Gastrocnemius medialis (tissue), 4 donors: ENCODE results near the gene PLEKHO1. TPM values are rescaled to one million over a fixed set of nuclear protein-coding genes. Genes with fewer than 3 reads are reported as not detected.

Source experiments
- ATAC-seq, 2 donors: fragments of 150-250 bp; one replicate each; pipeline ENCODE4 v1.9.1; 2016
- DNase-seq, 2 donors: peaks; one replicate each; pipeline ENCODE4 v3.0.0-alpha.2; 2019
- H3K27ac ChIP-seq, 4 donors: fragments of 200-600 bp; sonication (generic); 1 replicate in 1 of 4; 2 replicates in 3 of 4; pipeline ENCODE4 v1.5.1; 2016 to 2018; ENCODE audit warnings: mild to moderate bottlenecking in 2 of 4, moderate library complexity in 1 of 4
- H3K27me3 ChIP-seq, 3 donors: fragments of 200-600 bp; sonication (generic) in 2 of 3; 1 replicate in 1 of 3; 2 replicates in 2 of 3; pipeline versions ENCODE4 v1.5.1 to v1.6.0; 2016 to 2019; ENCODE audit warnings: mild to moderate bottlenecking in 1 of 3, moderate library complexity in 1 of 3
- H3K36me3 ChIP-seq, 2 donors: fragments of 200-600 bp; sonication (generic) in 1 of 2; one replicate each; pipeline ENCODE4 v1.5.1; 2017 to 2018
- H3K4me1 ChIP-seq, 2 donors: fragments of 200-600 bp; sonication (generic) in 1 of 2; one replicate each; pipeline ENCODE4 v1.5.1; 2016 to 2017; ENCODE audit warnings: mild to moderate bottlenecking in 2 of 2
- H3K4me3 ChIP-seq, 4 donors: fragments of 200-600 bp; sonication (generic) in 3 of 4; 1 replicate in 1 of 4; 2 replicates in 3 of 4; pipeline ENCODE4 v1.5.1; 2016 to 2019; ENCODE audit warnings: mild to moderate bottlenecking in 2 of 4
- H3K9me3 ChIP-seq, 3 donors: fragments of 200-600 bp; sonication (generic) in 2 of 3; 1 replicate in 1 of 3; 2 replicates in 2 of 3; pipeline ENCODE4 v1.5.1; 2016 to 2019
- POLR2A ChIP-seq, 2 donors: fragments of 450-650 bp; IDR thresholded peaks; one replicate each; pipeline ENCODE4 v1.6.1; 2017; ENCODE audit warnings: antibody characterized with exemption in 2 of 2, mild to moderate bottlenecking in 2 of 2, moderate library complexity in 2 of 2
- in situ Hi-C, 4 donors: fragments of 200-750 bp; cut with MboI; loops; one replicate each; pipeline versions ENCODE4 v1.15.0 to v1.8.0; 2017; ENCODE audit warnings: low sequenced_read_pairs in 4 of 4
- intact Hi-C: fragments of 100-400 bp; cut with DNase I; formaldehyde crosslinking; loops from one replicate; pipeline ENCODE4 v1.15.1; 2023; ENCODE audit warnings: low total_unique reads
- total RNA-seq, 4 donors: library from RNA; depleted of rRNA; stranded (reverse); fragments of >200 nt; gene quantifications; one replicate each; pipeline versions ENCODE4 v1.1.0 to v1.2.3, GENCODE V29; 2016
- TF ChIP-seq, protein P1 (sequence below), 5 experiments: fragments of 450-650 bp in 3 of 5; fragments of 200-600 bp in 2 of 5; sonication (generic) in 2 of 5; IDR thresholded peaks in 4 of 5; conservative IDR thresholded peaks in 1 of 5; 1 replicate in 4 of 5; 2 replicates in 1 of 5; pipeline ENCODE4 v1.5.1; 2016 to 2019; ENCODE audit warnings: antibody characterized with exemption in 5 of 5, mild to moderate bottlenecking in 3 of 5, moderate library complexity in 3 of 5

Gene PLEKHO1
- total RNA-seq, 4 donors from 2014 or later, result 24.3 to 57.7 (median 40.4) TPM

DNA sequence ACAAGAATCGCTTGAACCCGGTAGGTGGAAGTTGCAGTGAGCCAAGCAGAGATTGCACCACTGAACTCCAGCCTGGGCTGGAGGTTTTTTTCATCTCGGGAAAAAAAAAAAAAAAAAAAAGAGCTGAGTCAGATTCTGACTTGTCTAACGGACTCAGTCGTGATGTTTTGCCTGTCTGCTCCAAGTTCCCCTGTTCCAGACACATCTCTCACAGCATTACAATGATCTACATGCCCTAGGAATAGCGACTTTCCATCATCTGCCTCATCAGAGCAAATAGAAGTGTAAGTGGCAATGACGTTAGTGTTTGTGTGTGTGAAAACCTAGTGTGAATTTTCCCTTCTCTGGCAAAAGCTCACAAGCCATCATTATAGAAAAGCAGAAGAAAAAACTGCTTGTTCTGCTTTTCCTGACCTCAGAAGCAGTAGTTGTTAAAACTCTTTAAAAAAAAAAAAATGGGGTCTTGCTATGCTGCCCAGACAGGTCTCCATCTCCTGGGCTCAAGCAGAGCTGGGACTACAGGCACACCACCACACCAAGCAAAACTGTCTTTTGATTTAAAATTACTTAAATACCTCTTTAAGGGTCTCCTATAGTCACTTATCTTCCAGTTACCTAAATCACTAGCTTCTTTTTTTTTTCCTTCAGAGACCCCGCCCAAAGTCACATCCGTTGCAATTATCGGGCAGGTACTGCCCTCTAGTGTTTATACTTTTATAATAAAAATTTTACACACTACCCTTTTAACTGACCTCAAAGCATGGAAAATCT, 37.3 kb downstream of the PLEKHO1 start:
- in situ Hi-C loops, result loop anchor here in 2 of 4 donors (10.0 to 25.0 kb wide), 2 partner anchors 222 to 225 kb away; no protein-coding TSS in a partner anchor
- Histone ChIP-seq H3K27ac (no peak overlapping the region), H3K36me3 (no peaks in the 10 kb centered on the region), H3K27me3 (no peaks in the 10 kb centered on the region), H3K4me1 (peaks cover 2% of the 10 kb centered on the region in 2 donors), H3K4me3 (no peak overlapping the region), H3K9me3 (no peaks in the 10 kb centered on the region)
- intact Hi-C loops, result no loop called here
- ATAC-seq (peak; percentile 66 to 73), DNase-seq (no peak)
- TF ChIP-seq, protein P1, sequence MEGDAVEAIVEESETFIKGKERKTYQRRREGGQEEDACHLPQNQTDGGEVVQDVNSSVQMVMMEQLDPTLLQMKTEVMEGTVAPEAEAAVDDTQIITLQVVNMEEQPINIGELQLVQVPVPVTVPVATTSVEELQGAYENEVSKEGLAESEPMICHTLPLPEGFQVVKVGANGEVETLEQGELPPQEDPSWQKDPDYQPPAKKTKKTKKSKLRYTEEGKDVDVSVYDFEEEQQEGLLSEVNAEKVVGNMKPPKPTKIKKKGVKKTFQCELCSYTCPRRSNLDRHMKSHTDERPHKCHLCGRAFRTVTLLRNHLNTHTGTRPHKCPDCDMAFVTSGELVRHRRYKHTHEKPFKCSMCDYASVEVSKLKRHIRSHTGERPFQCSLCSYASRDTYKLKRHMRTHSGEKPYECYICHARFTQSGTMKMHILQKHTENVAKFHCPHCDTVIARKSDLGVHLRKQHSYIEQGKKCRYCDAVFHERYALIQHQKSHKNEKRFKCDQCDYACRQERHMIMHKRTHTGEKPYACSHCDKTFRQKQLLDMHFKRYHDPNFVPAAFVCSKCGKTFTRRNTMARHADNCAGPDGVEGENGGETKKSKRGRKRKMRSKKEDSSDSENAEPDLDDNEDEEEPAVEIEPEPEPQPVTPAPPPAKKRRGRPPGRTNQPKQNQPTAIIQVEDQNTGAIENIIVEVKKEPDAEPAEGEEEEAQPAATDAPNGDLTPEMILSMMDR (IDR thresholded peaks at IDR 0.05 in 4 of 5, conservative IDR thresholded peaks at IDR 0.05 in 1 of 5), result peak; percentile 26 to 53 (median 31)
- TF ChIP-seq POLR2A (IDR thresholded peaks at IDR 0.05), result no peak

DNA sequence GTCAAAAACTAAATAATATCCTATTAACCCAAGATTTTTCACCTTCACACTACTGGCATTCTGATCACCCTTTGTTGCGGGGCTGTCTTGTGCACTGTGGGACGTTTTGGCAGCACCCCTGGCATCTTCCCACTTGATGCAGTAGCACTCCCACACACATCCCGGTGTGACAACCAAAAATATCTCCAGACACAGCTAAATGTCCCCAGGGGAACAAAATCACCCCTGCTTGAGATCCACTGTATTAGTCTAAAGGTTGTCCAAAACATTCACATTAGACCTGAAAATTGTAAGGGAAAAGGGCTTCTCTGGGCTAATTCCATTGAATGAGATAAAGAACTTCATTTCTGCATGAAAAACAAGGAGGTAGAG, 37.8 kb downstream of the PLEKHO1 start:
- TF ChIP-seq, protein P1 (IDR thresholded peaks at IDR 0.05 in 4 of 5, conservative IDR thresholded peaks at IDR 0.05 in 1 of 5), result peak in 1 of 5 experiments; percentile 17
- no peak for TF ChIP-seq POLR2A (IDR thresholded peaks at IDR 0.05)
- no peak overlapping the region for H3K4me3 ChIP-seq
- in situ Hi-C loops, result loop anchor here in 2 of 4 donors (10.0 to 25.0 kb wide), 2 partner anchors 223 to 225 kb away; no protein-coding TSS in a partner anchor
- no peak for ATAC-seq
- intact Hi-C loops, result no loop called here
- no peak for DNase-seq
- no peaks in the 10 kb centered on the region for H3K9me3 ChIP-seq
- H3K4me1 ChIP-seq, result peaks cover 5 to 6% of the 10 kb centered on the region in 2 donors
- H3K36me3 ChIP-seq, result no peaks in the 10 kb centered on the region
- H3K27ac ChIP-seq, result no peak overlapping the region
- no peaks in the 10 kb centered on the region for H3K27me3 ChIP-seq

DNA sequence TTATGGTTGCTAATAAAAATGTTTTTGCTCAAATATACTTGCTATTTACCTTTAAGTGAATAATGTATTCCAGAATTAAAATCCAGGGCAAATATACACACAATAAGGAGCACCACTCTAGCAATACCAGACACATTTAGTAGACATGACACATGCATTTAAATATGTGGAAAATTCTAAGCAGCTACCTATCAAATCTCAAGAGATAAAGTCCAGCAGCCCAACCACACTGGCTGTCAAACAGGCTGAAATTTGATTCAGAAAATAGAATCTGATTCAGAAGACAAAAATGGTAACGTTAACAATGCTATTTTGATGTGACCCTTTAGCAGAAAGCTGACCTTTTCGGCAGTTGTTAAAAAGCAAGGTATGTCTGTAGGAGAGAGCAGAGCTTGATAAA, 42.3 kb downstream of the PLEKHO1 start:
- H3K36me3 ChIP-seq, result no peaks in the 10 kb centered on the region
- intact Hi-C loops (no loop called here), in situ Hi-C loops (loop anchor here in 1 of 4 donors (25.0 kb wide), 1 partner anchor 230 kb away; no protein-coding TSS in a partner anchor)
- DNase-seq (no peak), ATAC-seq (peak in 1 of 2 donors; percentile 39)
- no peak overlapping the region for H3K27ac ChIP-seq
- no peak for TF ChIP-seq POLR2A (IDR thresholded peaks at IDR 0.05)
- TF ChIP-seq, protein P1 (IDR thresholded peaks at IDR 0.05 in 4 of 5, conservative IDR thresholded peaks at IDR 0.05 in 1 of 5), result no peak
- no peaks in the 10 kb centered on the region for H3K27me3 ChIP-seq
- H3K9me3 ChIP-seq, result no peaks in the 10 kb centered on the region
- H3K4me3 ChIP-seq, result no peak overlapping the region
- H3K4me1 ChIP-seq, result peaks cover 5 to 6% of the 10 kb centered on the region in 2 donors

DNA sequence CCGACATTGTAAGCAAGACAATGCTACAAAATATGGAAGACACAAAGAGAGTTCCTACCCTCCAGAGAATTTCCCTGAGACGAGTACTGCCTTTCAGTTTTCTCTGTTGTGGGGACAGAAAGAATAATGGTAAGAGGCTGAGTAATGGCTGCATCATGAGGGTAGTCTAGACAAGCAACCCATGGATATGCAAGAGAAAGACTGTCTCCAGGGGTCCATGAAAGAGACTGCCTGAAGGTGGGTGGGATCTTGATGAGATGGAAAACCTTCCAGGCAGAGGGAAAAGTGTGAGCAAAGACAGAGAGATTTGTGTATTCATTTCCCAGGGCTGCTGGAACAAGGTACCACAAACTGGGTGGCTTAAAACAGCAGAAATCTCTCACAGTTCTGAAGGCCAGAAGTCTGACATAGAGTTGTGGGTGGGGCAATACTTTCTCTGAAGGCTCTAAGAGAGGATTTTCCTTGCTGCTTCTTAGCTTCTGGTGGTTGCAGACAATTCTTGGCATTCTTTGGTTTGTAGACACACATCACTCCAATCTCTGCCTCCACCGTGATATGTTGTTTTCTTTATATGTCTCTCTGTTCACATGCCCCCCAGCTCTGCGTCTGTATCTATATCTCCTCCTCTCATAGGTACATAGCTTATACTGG, 44.8 kb downstream of the PLEKHO1 start:
- Histone ChIP-seq H3K27ac (no peak overlapping the region), H3K4me3 (no peak overlapping the region), H3K36me3 (no peaks in the 10 kb centered on the region), H3K27me3 (no peaks in the 10 kb centered on the region), H3K9me3 (no peaks in the 10 kb centered on the region), H3K4me1 (peaks cover 5 to 6% of the 10 kb centered on the region in 2 donors)
- ATAC-seq (no peak), DNase-seq (no peak)
- intact Hi-C loops, result no loop called here
- in situ Hi-C loops, result loop anchor here in 1 of 4 donors (25.0 kb wide), 1 partner anchor 232 kb away; no protein-coding TSS in a partner anchor
- no peak for TF ChIP-seq POLR2A (IDR thresholded peaks at IDR 0.05)
- TF ChIP-seq, protein P1 (IDR thresholded peaks at IDR 0.05 in 4 of 5, conservative IDR thresholded peaks at IDR 0.05 in 1 of 5), result no peak
